HG03196 (cell line): ENCODE measurements around the gene INKA2.

Experiments
- ATAC-seq: cut with Tn5 transposase; IDR thresholded peaks from one replicate; pipeline ENCODE4 v1.9.1; 2021; ENCODE audit not compliant: unreplicated experiment

Gene INKA2

GRCh38 chr1:111706921-111707320, 32.3 kb downstream of the INKA2 start:
- no peak for ATAC-seq

DNA sequence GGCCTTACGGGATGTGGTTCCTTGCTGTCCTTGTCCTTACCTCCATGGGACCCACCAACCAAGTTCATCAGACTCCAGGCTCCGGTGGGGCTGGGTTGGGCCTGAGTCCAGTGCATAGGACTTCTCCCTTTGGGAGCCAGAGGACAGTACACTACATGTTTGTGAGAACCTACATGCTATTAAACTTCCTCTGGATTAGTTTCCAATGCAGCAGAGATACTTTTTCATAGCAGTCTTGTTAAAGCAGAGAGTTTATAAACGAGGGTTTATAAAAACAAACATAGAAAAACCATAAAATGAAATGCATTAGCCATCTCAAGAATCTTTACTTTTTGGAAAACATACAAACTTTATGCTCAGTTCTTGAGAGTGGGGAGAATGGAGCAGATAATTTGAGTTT, 33.4 kb downstream of the INKA2 start:
- ATAC-seq = no peak

DNA sequence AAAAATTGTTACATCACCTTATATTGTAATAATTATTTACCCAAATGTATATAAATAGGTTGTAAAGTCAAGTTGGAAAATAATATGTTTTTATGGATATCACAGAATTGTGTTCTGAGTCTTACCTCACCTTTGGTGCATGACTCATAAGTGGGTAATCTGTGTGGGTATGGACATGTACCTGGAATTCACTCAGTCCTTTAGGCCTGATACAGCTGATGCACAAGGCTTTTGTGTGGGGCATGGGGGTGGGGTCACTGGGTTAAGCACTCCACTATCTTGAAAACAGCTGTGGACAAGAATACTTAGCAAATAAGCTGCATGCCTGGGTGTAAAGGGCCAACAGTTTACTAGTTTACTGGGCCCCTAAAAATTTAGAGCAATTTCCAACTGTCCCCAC, 34.4 kb downstream of the INKA2 start:
- no peak for ATAC-seq

DNA sequence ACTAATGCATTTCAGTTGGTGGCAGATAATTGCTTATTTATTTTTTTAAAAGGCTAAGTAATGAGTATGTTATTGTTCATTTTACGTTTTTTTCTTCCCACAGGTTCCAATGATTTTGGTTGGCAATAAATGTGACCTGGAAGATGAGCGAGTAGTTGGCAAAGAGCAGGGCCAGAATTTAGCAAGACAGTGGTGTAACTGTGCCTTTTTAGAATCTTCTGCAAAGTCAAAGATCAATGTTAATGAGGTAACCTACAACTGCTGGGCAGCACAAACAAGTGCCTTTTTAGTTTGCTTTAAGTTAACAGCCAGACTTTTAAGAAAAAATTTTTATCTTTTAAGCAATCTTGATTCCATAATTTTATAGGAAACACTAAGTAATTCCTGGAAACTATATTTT, 35.0 kb downstream of the INKA2 start:
- no peak for ATAC-seq

GRCh38 chr1:111702504-111703050, 36.6 kb downstream of the INKA2 start:
- ATAC-seq = no peak

- no peak for ATAC-seq
Measured at GRCh38 chr1:111699268-111699667, 39.9 kb downstream of the INKA2 start.

GRCh38 chr1:111696330-111696729, 42.9 kb downstream of the INKA2 start:
- ATAC-seq = no peak

DNA sequence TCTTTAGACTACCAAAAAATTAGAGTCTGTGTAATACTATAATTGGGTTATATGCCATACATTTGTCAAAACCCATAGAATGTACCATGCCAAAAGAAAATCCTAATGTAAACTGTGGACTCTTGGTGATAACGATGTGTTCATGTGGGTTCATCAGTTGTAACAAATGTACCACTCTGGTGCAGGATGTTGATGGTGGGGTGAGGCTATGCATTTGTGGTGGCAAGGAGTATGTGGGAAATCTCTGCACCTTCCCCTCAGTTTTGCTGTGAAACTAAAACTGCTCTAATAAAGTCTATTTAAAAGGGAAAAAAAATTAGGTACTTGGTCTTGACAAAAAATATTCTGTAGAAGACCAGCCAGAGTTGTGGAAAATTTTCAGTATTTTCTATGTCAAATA, 43.4 kb downstream of the INKA2 start:
- no peak for ATAC-seq

GRCh38 chr1:111691886-111692285, 47.3 kb downstream of the INKA2 start:
- ATAC-seq = no peak

DNA sequence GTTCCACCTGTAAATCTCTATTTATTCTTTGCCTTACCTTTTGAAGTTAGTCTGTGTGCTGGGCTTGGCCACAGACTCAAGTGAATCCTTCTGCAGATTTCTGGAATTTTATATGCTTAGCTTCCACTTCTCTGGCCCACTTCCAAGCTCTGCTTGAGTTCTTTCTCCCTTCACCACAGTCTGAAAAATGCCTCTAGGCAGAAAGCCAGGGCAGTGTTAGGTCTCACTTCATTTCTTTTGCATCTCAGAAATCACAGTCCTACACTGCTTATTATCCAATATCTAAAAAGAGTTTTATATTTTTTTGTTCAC, 48.9 kb downstream of the INKA2 start:
- ATAC-seq = no peak
